MCF 10A (cell line): Measurements from ENCODE around the gene TOP1. TPM values are rescaled to one million over a fixed set of nuclear protein-coding genes. Genes with fewer than 3 reads are reported as not detected.

Experiments used
- BruUV-seq: library from RNA; stranded (reverse); fragments of 400-500 nt; replicated peaks from 2 replicates; lab custom pipeline; 2021; lab: Mats Ljungman, UMichigan
- CTCF ChIA-PET: fragments of 300-600 bp; sonication (Branson Sonifier 250); formaldehyde crosslinking; extraction: SDS; loops from one replicate; lab custom pipeline; 2021; ENCODE audit warnings: antibody characterized with exemption, inconsistent platforms; lab: Yijun Ruan, JAX
- POLR2A ChIA-PET: fragments of 300-600, 350-650 bp; sonication (Branson Sonifier 250); formaldehyde crosslinking; extraction: SDS; loops from one replicate; lab custom pipeline; 2020; ENCODE audit warnings: antibody characterized with exemption, inconsistent platforms; lab: Yijun Ruan, JAX
- DNase-seq: peaks from one replicate; pipeline ENCODE4 v3.0.0-alpha.2; 2018; ENCODE audit not compliant: unreplicated experiment
- H3K27ac Mint-ChIP-seq: one replicate; pipeline ENCODE4 v1.8.0; 2022; ENCODE audit warnings: mild to moderate bottlenecking, low read depth, mixed read lengths; ENCODE audit not compliant: unreplicated experiment
- H3K27me3 Mint-ChIP-seq: one replicate; pipeline ENCODE4 v1.8.0; 2022; ENCODE audit warnings: mixed read lengths; ENCODE audit not compliant: insufficient read depth, unreplicated experiment
- H3K36me3 Mint-ChIP-seq: one replicate; pipeline ENCODE4 v1.8.0; 2022; ENCODE audit warnings: mild to moderate bottlenecking, moderate library complexity, mixed read lengths; ENCODE audit not compliant: insufficient read depth, unreplicated experiment
- H3K4me1 Mint-ChIP-seq: one replicate; pipeline ENCODE4 v1.8.0; 2022; ENCODE audit warnings: mixed read lengths; ENCODE audit not compliant: insufficient read depth, unreplicated experiment
- H3K4me3 Mint-ChIP-seq: one replicate; pipeline ENCODE4 v1.8.0; 2022; ENCODE audit warnings: mild to moderate bottlenecking, moderate library complexity, mixed read lengths; ENCODE audit not compliant: unreplicated experiment
- H3K9me3 Mint-ChIP-seq: one replicate; pipeline ENCODE4 v1.8.0; 2022; ENCODE audit warnings: mixed read lengths; ENCODE audit not compliant: unreplicated experiment
- CTCF ChIP-seq: fragments of 200-600 bp; IDR thresholded peaks from one replicate; pipeline ENCODE4 v1.8.0; 2022; ENCODE audit warnings: antibody characterized with exemption, mild to moderate bottlenecking; ENCODE audit not compliant: unreplicated experiment
- intact Hi-C: fragments of 100-400 bp; cut with micrococcal nuclease; formaldehyde crosslinking; loops from 2 replicates; pipeline ENCODE4 v1.14.1; 2022
- total RNA-seq: library from RNA; stranded (reverse); gene quantifications from 2 replicates; pipeline ENCODE4 v1.2.3, GENCODE V29; 2022

The TOP1 gene
- total RNA-seq, 1 experiment from 2014 or later, result 174 TPM

- ChIA-PET POLR2A (interaction anchor here (0.6 to 17.9 kb wide), 7 partner anchors 9 to 191 kb away, joined by 3 to 313 read pairs (median 3); partner anchors contain the start of gene TOP1), CTCF (interaction anchor here (0.5 to 4.5 kb wide), 7 partner anchors 9 to 75 kb away, joined by 3 to 32 read pairs (median 4); no protein-coding TSS in a partner anchor)
- no peak overlapping the region for H3K4me3 Mint-ChIP-seq
- H3K27me3 Mint-ChIP-seq, result no peaks in the 10 kb centered on the region
- no TSS peak for BruUV-seq
- no peak for TF ChIP-seq CTCF
- peaks cover 20% of the 10 kb centered on the region for H3K4me1 Mint-ChIP-seq
- peaks cover 50% of the 10 kb centered on the region for H3K36me3 Mint-ChIP-seq
- H3K27ac Mint-ChIP-seq, result no peak overlapping the region
- no peaks in the 10 kb centered on the region for H3K9me3 Mint-ChIP-seq
- intact Hi-C loops, result no loop called here
- DNase-seq, result no peak
Measured at GRCh38 chr20:41040855-41041254, 12.2 kb downstream of the TOP1 start.

GRCh38 chr20:41041693-41042092 is 13.1 kb downstream of the TOP1 start:
- no peaks in the 10 kb centered on the region for H3K27me3 Mint-ChIP-seq
- TF ChIP-seq CTCF, result no peak
- intact Hi-C loops, result no loop called here
- ChIA-PET POLR2A (interaction anchor here (1.1 to 17.9 kb wide), 3 partner anchors 9 to 51 kb away, joined by 3 to 313 read pairs (median 39); partner anchors contain the start of gene TOP1), CTCF (interaction anchor here (0.8 to 11.4 kb wide), 4 partner anchors 9 to 52 kb away, joined by 3 to 88 read pairs (median 4); no protein-coding TSS in a partner anchor)
- H3K9me3 Mint-ChIP-seq, result no peaks in the 10 kb centered on the region
- no peak overlapping the region for H3K4me3 Mint-ChIP-seq
- BruUV-seq, result no TSS peak
- peaks cover 43% of the 10 kb centered on the region for H3K36me3 Mint-ChIP-seq
- DNase-seq, result no peak
- H3K27ac Mint-ChIP-seq, result no peak overlapping the region
- peaks cover 23% of the 10 kb centered on the region for H3K4me1 Mint-ChIP-seq

- Mint-ChIP-seq H3K9me3 (no peaks in the 10 kb centered on the region), H3K4me1 (peaks cover 43% of the 10 kb centered on the region), H3K27me3 (no peaks in the 10 kb centered on the region), H3K4me3 (no peak overlapping the region), H3K27ac (no peak overlapping the region), H3K36me3 (peaks cover 32% of the 10 kb centered on the region)
- POLR2A ChIA-PET, result interaction anchor here (0.7 to 17.9 kb wide), 4 partner anchors 8 to 17 kb away, joined by 3 to 313 read pairs (median 3); partner anchors contain the start of gene TOP1
- intact Hi-C loops, result loop anchor here (5.0 kb wide), 1 partner anchor 52 kb away; no protein-coding TSS in a partner anchor
- no TSS peak for BruUV-seq
- CTCF ChIA-PET, result interaction anchor here (0.9 to 11.4 kb wide), 5 partner anchors 9 to 81 kb away, joined by 3 to 88 read pairs (median 7); no protein-coding TSS in a partner anchor
- TF ChIP-seq CTCF, result no peak
- DNase-seq, result no peak
Measured at GRCh38 chr20:41044409-41045062, 15.9 kb downstream of the TOP1 start.

- Mint-ChIP-seq H3K27me3 (no peaks in the 10 kb centered on the region), H3K4me3 (no peak overlapping the region), H3K36me3 (peaks cover 32% of the 10 kb centered on the region), H3K4me1 (peaks cover 53% of the 10 kb centered on the region), H3K9me3 (no peaks in the 10 kb centered on the region), H3K27ac (no peak overlapping the region)
- no peak for TF ChIP-seq CTCF
- DNase-seq, result no peak
- intact Hi-C loops, result loop anchor here (5.0 kb wide), 1 partner anchor 53 kb away; no protein-coding TSS in a partner anchor
- no TSS peak for BruUV-seq
- ChIA-PET POLR2A (interaction anchor here (0.6 to 17.9 kb wide), 9 partner anchors 8 to 74 kb away, joined by 3 to 313 read pairs (median 4); partner anchors contain the start of gene TOP1), CTCF (interaction anchor here (0.6 to 11.4 kb wide), 9 partner anchors 8 to 1379 kb away, joined by 3 to 88 read pairs (median 5); no protein-coding TSS in a partner anchor)
Measured at GRCh38 chr20:41045671-41046070, 17.0 kb downstream of the TOP1 start.
